GM18861 (cell line): Measurements from ENCODE around the gene AKR1C2.
A peak's percentile ranks its signal among the peaks of the same experiment; 100 is the strongest.
"Not testable (repeated sequence)": the region's sequence is repeated elsewhere in the genome, so short reads cannot be mapped to it uniquely, and the experiment has no call there.

Experiments used
- ATAC-seq: cut with Tn5 transposase; IDR thresholded peaks from one replicate; pipeline ENCODE4 v1.9.1; 2021; ENCODE audit not compliant: unreplicated experiment

AKR1C2 gene

DNA sequence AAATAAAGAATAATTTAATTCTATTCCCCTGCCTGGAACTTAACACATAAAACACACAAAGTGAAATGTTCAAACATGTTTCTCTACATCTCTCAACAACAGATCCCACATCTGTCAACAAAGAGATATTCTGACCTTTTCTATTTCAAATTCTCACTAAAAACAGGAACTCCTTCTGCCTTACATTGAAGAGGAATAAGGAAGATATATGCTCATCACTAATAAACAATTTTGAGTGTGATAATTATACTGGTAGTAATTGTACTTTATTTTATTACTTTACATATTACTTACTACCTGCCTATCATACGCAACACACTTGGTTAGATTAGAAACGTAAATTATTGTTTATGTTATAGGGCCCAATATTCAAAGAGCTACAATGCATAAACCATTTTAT is 13.4 kb downstream of the AKR1C2 start:
- ATAC-seq = no peak

DNA sequence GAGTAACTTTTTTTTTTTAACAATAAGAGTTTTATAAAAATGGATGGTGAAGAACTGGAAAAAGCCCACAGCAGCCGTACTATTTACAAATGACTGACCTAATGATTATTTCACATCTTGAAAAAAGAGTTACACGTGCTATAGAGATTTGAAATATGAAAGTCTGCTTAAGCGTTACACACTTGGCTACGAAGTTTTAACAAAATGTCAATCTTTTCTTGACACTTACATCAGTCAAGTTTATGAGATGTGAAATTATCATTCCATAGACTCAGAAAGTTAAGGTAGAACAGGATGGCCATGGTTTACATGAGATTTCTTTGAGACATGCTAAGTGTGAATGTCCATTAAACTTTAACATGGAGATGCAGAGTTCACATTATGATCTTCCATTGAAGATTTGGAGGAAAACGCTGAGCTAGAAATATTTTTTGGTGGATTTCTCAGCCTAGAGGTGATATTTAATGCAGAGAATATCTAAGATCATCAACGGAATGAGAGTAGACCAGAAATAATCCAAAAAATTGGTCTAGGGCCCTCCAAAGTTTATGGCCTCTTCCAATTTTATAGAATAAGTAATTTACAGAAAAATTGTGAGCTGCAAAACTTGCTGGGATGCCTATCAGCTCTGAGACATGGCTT is 15.5 kb downstream of the AKR1C2 start:
- not testable (repeated sequence) for ATAC-seq

DNA sequence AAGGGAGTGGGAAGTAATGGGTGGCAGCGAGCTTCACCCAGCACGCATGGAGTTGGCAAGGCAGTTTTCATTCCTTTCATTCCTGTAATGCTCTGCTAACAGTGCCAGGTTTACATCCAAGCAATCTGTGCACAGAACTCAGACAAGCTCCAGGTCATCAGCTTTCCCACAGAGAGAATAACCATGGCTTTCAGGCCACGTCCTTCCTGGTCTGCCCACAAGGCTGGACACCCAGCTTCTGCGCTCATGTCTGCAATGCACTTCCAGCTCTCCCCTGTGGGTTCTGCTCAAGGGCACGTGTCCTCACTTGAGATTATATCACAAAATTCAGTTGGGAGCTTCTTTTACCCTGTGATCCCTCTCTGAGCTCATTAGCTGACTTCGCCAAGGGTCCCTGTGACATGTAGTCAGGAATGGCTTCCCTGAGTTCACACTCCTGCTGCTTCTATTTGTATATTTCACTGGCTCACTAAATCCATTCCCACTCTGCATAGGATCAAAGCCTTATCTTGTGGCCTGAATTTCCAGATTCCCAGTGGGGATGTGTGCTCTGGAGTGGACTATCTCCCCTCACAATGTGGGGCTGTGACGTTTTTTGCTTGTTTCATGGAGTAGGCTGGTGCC is 18.6 kb downstream of the AKR1C2 start:
- no peak for ATAC-seq

DNA sequence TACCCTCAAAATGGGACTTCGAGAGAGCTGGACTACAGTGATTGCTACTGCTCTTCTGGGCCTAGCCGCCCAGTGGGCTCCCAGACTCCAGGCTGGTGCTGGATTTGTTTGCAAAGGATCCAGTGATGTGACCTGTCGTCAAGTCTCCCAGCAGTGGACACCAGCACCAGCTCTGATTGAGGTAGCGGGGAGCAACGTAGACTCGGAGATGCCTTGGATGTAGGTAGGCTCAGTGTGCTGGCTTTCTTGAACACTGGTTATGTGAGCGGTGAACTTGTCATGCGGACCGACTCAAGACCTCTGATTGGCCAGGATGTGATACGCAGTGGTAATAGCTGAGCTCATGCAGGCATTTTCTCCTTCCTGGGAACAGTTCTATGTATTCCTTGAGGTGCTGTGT is 19.4 kb downstream of the AKR1C2 start:
- ATAC-seq = no peak

DNA sequence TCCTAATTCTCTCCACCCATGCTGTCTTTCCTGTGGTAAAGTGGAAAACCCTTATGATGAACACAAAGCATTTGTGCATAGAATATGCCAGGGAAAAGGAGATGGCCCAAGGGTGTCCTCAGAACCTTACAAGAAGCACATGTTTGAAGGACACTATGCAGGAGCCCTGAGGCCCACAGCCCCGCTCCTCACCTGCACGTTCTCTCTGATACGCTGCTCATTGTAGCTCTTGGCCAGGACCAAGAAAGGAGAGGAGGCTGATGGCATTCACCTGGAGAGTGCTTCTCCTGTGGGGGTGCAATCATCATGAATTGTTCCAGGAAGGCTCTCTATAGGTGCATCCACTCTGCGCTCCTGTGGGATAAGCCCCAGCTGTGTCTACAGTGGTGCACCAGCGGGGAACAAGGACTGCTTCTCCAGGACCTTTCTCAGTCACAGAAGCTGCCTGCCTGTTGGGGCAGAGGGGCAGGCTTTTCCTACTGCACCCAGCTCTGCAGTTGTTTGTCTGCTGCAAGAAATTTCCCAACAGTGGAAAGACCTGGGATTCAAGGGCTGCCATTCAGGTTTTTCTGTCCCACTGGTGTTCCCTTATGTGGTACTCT is 19.9 kb downstream of the AKR1C2 start:
- ATAC-seq = no peak

DNA sequence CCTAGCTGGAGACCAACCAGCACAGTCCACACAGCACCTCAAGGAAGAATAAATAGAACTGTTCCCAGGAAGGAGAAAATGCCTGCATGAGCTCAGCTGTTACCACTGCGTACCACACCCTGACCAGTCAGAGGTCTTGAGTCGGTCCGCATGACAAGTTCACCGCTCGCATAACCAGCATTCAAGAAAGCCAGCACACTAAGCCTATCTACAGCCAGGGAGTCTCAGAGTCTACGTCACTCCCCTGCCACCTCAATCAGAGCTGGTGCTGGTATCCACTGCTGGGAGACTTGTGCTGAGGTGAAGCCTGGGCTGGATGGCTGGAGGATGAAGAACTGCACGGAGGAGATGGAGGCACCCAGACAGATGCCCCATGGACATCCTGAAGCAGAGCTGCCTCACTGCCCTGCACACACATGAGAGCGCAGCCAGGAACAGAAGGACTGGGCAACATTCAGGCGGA is 20.9 kb downstream of the AKR1C2 start:
- ATAC-seq = no peak

DNA sequence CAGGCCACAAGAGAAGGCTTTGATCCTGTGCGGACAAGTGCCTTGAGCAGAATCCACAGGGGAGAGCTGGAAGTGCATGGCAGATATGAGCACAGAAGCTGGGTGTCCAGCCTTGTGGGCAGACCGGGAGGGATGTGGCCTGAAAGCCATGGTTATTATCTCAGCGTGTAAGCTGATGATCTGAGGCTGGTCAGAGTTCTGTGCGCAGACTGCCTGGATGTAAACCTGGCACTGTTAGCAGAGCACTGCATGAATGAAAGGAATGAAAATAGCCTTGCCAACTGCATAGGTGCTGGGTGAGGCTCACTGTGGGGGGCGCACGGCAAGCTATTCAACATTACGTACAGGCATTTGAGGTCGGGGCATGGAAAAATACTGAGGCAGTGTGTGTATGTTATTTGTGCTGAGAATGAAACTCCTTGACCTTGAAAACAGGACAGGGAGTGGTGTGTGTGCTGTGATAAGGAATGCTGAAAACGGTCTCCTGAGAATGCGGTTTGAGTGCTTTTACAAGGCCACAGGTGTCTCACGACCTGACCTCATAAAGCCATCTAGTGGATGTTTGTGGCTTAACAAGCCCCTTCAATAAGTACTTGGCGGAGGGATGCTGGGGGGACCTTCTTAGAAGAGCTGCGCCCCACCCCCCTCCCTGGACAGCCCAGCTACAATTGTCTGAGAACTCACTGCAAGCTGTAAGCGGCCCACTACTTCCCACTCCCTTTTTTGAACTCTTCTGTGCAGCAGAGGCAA is 21.8 kb downstream of the AKR1C2 start:
- peak; percentile 48 for ATAC-seq

DNA sequence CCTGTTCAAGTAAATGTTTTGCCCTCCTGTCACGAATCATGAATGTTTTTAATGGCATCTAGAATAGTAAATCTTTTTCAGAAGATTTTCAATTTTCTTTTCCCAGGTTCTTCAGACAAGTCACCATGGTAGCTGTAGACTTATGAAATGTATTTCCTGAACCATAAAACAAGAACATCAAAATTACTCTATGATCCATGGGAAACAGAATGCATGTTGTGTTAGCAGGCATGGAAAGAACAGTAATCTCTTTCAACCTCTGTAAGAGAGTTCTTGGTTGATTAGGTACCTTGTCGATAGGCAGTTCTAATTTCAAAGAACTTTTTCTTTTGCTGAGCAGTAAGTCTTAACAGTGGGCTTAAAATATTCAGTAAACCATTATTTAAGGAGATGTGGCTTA is 22.9 kb downstream of the AKR1C2 start:
- ATAC-seq = no peak

DNA sequence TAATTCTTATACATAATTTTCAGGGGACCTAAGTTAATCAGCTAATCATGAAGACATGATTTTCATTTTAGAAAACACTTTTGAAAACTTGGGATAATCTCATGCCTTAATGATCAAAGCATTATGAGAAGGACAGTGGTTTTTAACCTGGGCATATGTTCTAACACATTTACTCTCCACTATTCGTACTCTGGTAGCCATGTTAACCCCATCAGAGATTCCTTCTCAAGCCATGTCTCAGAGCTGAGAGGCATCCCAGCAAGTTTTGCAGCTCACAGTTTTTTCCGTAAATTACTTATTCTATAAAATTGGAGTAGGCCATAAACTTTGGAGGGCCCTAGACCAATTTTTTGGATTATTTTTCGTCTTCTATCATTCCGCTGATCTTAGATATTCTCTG is 24.8 kb downstream of the AKR1C2 start:
- ATAC-seq = no peak

DNA sequence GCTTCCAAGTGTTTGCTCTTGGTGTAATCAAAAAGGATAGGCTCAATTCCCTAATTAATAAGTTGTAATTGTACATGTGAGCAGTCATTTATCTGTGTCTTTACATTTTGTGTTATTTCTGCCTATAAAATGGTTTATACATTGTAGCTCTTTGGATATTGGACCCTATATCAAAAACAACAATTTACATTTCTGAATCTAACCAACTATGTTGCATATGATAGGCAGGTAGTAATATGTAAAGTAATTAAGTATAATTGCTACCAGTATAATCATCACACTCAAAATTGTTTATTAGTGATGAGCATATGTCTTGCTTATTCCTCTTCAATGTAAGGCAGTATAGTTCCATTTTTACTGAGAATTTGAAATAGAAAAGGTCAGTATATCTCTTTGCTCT is 26.6 kb downstream of the AKR1C2 start:
- ATAC-seq = no peak

DNA sequence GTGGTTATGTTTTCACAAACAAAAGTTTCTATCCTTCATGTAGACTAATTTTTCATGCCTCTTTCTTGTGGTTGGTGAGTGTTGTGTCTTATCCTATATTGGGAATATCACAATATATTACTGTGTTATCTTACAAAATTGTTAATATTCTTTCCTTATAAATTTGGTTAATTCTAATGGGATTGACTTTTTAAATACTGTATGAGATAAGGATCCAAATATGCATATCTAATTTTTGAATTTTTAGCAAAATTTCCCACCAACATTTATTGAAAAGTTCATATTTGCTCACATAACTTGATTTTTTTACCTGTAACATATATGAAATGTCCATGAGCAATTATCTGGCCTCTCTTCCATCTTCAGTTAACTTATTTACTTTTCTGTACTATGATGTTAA is 29.3 kb downstream of the AKR1C2 start:
- not testable (repeated sequence) for ATAC-seq

DNA sequence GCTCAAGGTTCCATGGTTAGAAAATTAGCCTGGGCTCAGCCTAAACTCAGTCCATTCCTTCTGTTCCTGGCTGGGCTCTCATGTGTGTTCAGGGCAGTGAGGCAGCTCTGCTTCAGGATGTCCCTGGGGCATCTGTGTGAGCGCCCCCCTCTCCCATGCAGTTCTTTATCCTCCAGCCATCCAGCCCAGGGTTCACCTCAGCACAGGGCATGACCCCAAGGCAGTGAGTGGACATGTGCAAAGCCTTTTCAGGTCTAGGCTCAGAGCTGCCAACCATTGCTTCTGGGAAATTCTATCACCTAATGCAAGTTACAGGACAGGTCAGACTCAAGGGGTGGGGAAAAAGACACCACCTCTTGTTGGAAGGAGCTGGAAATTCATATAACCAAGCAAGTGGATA is 30.4 kb downstream of the AKR1C2 start:
- ATAC-seq = not testable (repeated sequence)

DNA sequence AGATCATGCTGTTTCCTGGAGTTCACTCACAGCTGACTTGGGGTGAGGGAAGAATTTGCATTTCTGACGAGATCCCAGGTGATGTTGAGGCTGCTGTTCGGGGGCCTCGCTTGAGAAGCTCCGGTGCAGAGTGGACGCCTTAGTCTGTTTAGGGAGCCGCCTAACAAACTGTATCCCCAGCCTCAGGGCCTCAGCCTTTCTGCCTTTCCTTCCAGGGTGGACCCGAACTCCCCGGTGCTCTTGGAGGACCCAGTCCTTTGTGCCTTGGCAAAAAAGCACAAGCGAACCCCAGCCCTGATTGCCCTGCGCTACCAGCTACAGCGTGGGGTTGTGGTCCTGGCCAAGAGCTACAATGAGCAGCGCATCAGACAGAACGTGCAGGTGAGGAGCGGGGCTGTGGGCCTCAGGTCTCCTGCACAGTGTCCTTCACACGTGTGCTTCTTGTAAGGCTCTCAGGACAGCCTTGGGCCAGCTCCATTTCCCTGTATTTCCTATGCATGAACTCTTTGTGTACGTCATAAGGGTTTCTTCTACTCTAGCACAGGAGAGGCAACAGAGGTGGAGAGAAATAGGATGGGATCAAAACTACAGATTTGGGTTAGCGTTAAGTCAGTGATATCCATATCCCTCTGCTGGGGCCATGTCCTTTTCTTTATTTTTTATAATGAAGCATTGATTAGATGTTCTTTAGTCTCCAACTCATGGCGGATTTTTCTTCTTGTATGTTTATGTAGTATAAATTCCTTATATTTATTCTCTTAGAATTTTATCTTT is 31.1 kb downstream of the AKR1C2 start:
- not testable (repeated sequence) for ATAC-seq

DNA sequence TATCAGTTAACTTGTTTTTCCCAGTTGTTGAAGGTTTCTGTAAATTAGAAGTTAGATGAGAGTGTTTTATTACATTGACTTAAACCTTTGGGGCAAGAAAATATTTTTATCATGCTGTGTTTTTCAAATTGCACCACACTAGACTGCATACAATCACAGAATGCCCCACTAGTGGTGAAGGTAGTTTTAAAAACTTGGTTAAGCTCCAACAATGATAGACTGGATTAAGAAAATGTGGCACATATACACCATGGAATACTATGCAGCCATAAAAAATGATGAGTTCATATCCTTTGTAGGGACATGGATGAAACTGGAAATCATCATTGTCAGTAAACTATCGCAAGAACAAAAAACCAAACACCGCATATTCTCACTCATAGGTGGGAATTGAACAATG is 33.3 kb downstream of the AKR1C2 start:
- not testable (repeated sequence) for ATAC-seq

DNA sequence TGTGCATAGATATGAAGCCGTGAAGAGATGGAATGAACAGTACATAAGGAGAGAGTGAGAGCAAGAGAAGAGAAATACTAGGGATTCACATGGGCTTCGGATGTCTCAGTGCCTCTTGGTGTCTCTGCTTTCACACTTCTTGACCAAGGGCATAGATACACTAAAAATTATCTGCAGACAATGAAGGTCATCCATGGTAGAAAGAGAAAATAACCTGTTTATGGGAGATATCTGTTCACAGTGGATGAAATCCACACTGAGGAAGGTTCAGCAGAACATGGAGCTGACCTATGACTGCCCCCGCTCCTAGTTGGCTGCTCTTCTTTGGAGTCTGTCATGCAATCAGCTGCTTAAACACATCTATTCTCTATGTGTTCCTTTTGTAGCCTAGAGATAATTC is 34.4 kb downstream of the AKR1C2 start:
- ATAC-seq = not testable (repeated sequence)

DNA sequence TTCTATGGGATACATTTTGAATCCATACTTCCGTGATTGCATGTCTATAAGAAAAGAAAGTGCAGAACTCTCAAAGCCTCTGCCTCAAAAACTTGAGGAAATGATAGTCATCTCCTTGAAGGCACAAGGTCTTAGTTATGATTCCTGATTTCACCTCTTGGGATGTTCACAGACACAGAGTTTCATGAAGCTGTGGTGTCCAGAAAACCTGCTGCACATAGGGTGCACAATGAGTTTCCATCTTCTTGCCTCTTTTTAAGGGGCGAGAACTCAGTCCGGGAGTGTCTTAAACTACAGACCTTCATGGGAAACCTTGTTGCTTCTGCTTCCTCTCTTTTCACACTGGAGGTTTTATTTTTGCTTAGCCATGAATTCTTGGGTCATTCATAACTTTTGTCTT is 36.5 kb downstream of the AKR1C2 start:
- ATAC-seq = not testable (repeated sequence)

DNA sequence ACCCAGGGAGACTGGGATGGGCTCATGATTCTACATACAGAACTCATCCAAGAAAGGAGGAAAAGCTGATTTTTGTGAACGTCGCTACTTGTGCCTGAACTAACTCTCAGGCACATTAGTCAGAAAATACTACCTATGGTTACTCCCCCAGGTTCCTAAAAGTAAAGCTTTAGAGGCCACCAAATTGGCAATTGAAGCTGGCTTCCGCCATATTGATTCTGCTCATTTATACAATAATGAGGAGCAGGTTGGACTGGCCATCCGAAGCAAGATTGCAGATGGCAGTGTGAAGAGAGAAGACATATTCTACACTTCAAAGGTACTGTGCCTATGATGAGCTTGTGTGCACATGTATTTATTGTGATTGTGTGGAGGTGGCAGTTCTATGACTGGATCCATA is 37.9 kb downstream of the AKR1C2 start:
- not testable (repeated sequence) for ATAC-seq

DNA sequence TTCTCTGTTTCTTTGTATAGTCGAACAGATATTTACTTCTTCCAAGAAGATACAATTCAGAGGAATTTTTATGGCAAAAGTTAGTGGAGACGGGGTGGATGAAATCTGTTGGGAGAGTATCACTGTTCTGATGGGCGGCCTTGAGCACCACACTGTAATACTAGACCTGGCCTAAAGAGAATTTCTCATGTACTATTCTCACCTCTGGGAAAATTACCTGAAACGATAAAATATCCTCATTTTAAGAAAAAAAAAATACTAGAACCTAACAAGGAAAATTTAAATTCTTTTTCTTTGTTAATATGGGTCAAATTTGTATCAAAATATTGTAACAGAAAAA is 39.9 kb downstream of the AKR1C2 start:
- not testable (repeated sequence) for ATAC-seq

DNA sequence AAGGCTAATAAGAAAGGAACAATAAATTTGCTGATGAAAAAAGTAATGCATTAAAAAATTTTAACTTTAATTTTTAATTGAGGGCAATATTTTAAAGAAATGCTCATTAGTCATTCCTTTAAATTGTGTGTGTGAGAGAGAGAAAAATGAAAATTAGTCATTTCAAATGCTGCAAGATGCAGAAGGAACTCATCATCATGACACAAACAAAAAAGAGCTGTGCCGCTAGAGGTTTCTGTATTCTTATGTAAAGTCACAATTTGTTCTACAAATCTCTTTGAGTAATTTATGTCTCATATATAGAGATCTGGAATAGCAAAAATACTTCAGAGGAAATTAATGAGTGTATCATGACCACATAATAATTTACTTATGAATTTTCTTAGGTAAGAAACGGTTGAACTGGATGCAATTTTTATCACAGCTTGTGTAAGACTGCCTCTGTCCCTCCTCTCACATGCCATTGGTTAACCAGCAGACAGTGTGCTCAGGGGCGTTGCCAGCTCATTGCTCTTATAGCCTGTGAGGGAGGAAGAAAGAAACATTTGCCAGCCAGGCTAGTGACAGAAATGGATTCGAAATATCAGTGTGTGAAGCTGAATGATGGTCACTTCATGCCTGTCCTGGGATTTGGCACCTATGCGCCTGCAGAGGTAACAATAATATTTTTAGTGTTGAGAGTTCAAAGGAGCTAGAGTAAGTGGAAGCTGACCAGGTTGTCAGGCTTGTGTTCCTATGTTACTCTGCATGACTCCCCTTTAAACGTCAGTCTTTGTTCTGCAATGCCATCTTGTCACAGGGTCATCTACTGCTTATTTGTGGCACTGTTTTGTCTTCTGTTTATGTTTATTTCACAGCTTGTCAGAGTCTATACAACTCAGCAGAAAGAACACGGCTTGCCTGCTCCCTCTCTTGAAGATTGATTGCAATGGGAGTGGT is 40.5 kb downstream of the AKR1C2 start, which contains the start of gene AKR1C1:
TSS of gene AKR1C1 (plus strand) at position 540 of the 939 bp plus-strand sequence. CDS start at position 570, 30 bp downstream.
- ATAC-seq = not testable (repeated sequence)

DNA sequence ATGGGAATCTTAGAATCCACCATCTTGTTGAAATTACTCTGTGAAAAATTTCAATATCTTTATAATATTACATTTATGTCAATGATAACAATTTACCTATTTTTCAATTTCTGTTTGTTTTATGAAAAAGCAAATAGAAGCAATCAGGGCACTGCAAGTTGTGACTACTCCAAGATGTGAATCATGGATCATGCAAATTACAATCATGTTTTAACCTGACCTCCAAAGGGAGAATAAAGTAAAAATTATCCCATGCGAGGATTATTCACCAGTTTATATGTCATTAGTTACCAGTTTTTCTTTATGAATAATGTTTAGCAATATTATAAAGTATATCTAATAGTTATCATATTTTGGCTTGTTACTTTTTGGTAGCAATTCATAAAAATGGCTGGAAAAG is 41.3 kb downstream of the AKR1C2 start:
- ATAC-seq = not testable (repeated sequence)
